ENCODE data around the gene RPP21. TPM values are rescaled to one million over a fixed set of nuclear protein-coding genes. Genes with fewer than 3 reads are reported as not detected.

The RPP21 gene
- total RNA-seq, 3 donors from 2014 or later: 67.3 to 74.8 (median 72.9) TPM

GRCh38 chr6:30380464-30380863 is 35.5 kb downstream of the RPP21 start:
- Mint-ChIP-seq H3K9me3 (no peaks in the 10 kb centered on the region), H3K4me3 (no peak overlapping the region), H3K27me3 (ENCODE audit: low read depth) (peaks cover 52% of the 10 kb centered on the region), H3K4me1 (ENCODE audit: low read depth) (no peaks in the 10 kb centered on the region), H3K36me3 (ENCODE audit: insufficient read depth) (no peaks in the 10 kb centered on the region)
- DNase-seq (no peak), ATAC-seq (no peak)

- H3K9me3 Mint-ChIP-seq: no peaks in the 10 kb centered on the region
- DNase-seq (no peak), ATAC-seq (no peak)
- no peaks in the 10 kb centered on the region for H3K36me3 Mint-ChIP-seq (ENCODE audit: insufficient read depth)
- no peak overlapping the region for H3K4me3 Mint-ChIP-seq
- no peaks in the 10 kb centered on the region for H3K4me1 Mint-ChIP-seq (ENCODE audit: low read depth)
- peaks cover 82% of the 10 kb centered on the region for H3K27me3 Mint-ChIP-seq (ENCODE audit: low read depth)
Measured at GRCh38 chr6:30386166-30386565, 41.2 kb downstream of the RPP21 start.

- DNase-seq (no peak), ATAC-seq (peak in 1 of 2 donors; percentile 21)
- Mint-ChIP-seq H3K4me3 (no peak overlapping the region), H3K27me3 (ENCODE audit: low read depth) (peaks cover 71% of the 10 kb centered on the region), H3K4me1 (ENCODE audit: low read depth) (no peaks in the 10 kb centered on the region), H3K36me3 (ENCODE audit: insufficient read depth) (no peaks in the 10 kb centered on the region), H3K9me3 (no peaks in the 10 kb centered on the region)
Measured at GRCh38 chr6:30391240-30391639, 46.3 kb downstream of the RPP21 start.

- H3K4me1 Mint-ChIP-seq (ENCODE audit: low read depth): no peaks in the 10 kb centered on the region
Measured at GRCh38 chr6:30394139-30394538, 49.2 kb downstream of the RPP21 start.

More at GRCh38 chr6:30394139-30394538, 49.2 kb downstream of the RPP21 start:
- DNase-seq: no peak
- Mint-ChIP-seq H3K4me3 (no peak overlapping the region), H3K36me3 (ENCODE audit: insufficient read depth) (no peaks in the 10 kb centered on the region), H3K9me3 (no peaks in the 10 kb centered on the region), H3K27me3 (ENCODE audit: low read depth) (peaks cover 58% of the 10 kb centered on the region)
- ATAC-seq: no peak

Other genes with a start within 250 kb of the RPP21 start
- gene TRIM31, start 232.1 kb upstream of the RPP21 start, total RNA-seq: not detected
- gene TRIM40, start 209.0 kb upstream of the RPP21 start, total RNA-seq: not detected
- gene TRIM10, start 183.9 kb upstream of the RPP21 start, total RNA-seq: not detected
- gene TRIM15, start 181.6 kb upstream of the RPP21 start, total RNA-seq: under 1 TPM in 1 of 3 donors, not detected in 2; 0.15 TPM
- 10 to 100 TPM; 57.1 to 72.5 (median 61.6) TPM for gene TRIM26, start 131.8 kb upstream of the RPP21 start, total RNA-seq
- 10 to 100 TPM; 25.5 to 33.0 (median 28.0) TPM for gene TRIM39, start 18.2 kb upstream of the RPP21 start, total RNA-seq
- gene HLA-E, start 144.4 kb downstream of the RPP21 start, total RNA-seq: 1,000 to 10,000 TPM in 1 of 3 donors, 100 to 1,000 TPM in 2; 695 to 1,026 (median 934) TPM
- gene GNL1, start 211.3 kb downstream of the RPP21 start, total RNA-seq: 100 to 1,000 TPM; 134 to 142 (median 138) TPM
- 10 to 100 TPM; 41.3 to 49.3 (median 43.8) TPM for gene PRR3, start 212.1 kb downstream of the RPP21 start, total RNA-seq
- gene ABCF1, start 226.3 kb downstream of the RPP21 start, total RNA-seq: 100 to 1,000 TPM; 167 to 181 (median 181) TPM